Prostate gland (tissue), 2 donors: ENCODE measurements around the gene CC2D2B.

Source experiments
- POLR2A ChIP-seq: fragments of 450-650 bp; IDR thresholded peaks from one replicate; pipeline ENCODE4 v1.6.1; 2016; ENCODE audit warnings: antibody characterized with exemption, mild to moderate bottlenecking
- POLR2AphosphoS5 ChIP-seq: sonication (generic); formaldehyde crosslinking; IDR thresholded peaks from one replicate; pipeline ENCODE4 v1.6.1; 2017; ENCODE audit warnings: antibody characterized with exemption
- TF ChIP-seq, protein P1 (sequence below), 4 experiments: fragments of 200-600 bp in 2 of 4; fragments of 450-650 bp in 2 of 4; sonication (generic) in 2 of 4; IDR thresholded peaks; 1 replicate in 3 of 4; 2 replicates in 1 of 4; pipeline ENCODE4 v1.5.1; 2016 to 2019; ENCODE audit warnings: antibody characterized with exemption in 4 of 4, mild to moderate bottlenecking in 2 of 4, moderate library complexity in 2 of 4

DNA sequence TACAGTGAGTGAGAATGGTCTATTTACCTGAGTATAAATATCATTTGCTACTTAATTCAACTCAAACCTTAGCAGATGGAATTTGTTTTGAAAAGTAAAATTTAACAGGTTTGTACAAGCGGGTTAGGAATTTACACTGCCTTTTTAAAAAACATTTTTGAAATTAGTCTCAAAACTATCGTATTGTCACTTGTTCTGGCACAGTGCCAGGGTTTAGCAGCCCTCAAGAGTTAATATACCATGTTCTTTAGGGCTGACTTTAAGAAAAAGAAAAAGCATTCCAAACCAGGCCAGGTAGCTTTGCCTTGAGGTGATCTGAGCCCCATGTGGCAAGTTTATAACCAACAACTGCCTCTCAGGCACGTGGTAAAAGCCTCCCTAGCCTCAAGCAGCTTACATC is 153.5 kb downstream of the CC2D2B start:
- TF ChIP-seq, protein P1, sequence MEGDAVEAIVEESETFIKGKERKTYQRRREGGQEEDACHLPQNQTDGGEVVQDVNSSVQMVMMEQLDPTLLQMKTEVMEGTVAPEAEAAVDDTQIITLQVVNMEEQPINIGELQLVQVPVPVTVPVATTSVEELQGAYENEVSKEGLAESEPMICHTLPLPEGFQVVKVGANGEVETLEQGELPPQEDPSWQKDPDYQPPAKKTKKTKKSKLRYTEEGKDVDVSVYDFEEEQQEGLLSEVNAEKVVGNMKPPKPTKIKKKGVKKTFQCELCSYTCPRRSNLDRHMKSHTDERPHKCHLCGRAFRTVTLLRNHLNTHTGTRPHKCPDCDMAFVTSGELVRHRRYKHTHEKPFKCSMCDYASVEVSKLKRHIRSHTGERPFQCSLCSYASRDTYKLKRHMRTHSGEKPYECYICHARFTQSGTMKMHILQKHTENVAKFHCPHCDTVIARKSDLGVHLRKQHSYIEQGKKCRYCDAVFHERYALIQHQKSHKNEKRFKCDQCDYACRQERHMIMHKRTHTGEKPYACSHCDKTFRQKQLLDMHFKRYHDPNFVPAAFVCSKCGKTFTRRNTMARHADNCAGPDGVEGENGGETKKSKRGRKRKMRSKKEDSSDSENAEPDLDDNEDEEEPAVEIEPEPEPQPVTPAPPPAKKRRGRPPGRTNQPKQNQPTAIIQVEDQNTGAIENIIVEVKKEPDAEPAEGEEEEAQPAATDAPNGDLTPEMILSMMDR (IDR thresholded peaks at IDR 0.05) = no peak
- TF ChIP-seq POLR2A (no peak), POLR2AphosphoS5 (no peak)
